ENCODE results near the gene GRSF1.
"Not testable (repeated sequence)": the region's sequence is repeated elsewhere in the genome, so short reads cannot be mapped to it uniquely, and the experiment has no call there.

The GRSF1 gene

GRCh38 chr4:70831293-70831692 is 8.4 kb downstream of the GRSF1 start:
- DNase-seq, result no peak

- no peak for DNase-seq
These were observed 9.6 kb downstream of the GRSF1 start for GRCh38 chr4:70830054-70830453.

- DNase-seq, result no peak
These were observed 10.2 kb downstream of the GRSF1 start for GRCh38 chr4:70829492-70829891.

GRCh38 chr4:70829015-70829414 is 10.7 kb downstream of the GRSF1 start:
- no peak for DNase-seq

GRCh38 chr4:70818921-70819320 is 20.8 kb downstream of the GRSF1 start:
- DNase-seq, result no peak

GRCh38 chr4:70818173-70818855 is 21.4 kb downstream of the GRSF1 start:
- no peak for DNase-seq

- no peak for DNase-seq
These were observed 22.8 kb downstream of the GRSF1 start for GRCh38 chr4:70816894-70817293.

- no peak for DNase-seq
These were observed 24.3 kb downstream of the GRSF1 start for GRCh38 chr4:70815370-70815769.

GRCh38 chr4:70808151-70808550 is 31.5 kb downstream of the GRSF1 start:
- DNase-seq, result no peak

GRCh38 chr4:70802928-70803580 is 36.6 kb downstream of the GRSF1 start:
- DNase-seq, result no peak

- DNase-seq, result no peak
These were observed 38.4 kb downstream of the GRSF1 start for GRCh38 chr4:70801265-70801809.

- DNase-seq, result no peak
These were observed 46.1 kb downstream of the GRSF1 start for GRCh38 chr4:70793626-70794025.

- DNase-seq, result no peak
These were observed 51.0 kb downstream of the GRSF1 start for GRCh38 chr4:70788733-70789132.

- no peak for DNase-seq
These were observed 52.2 kb downstream of the GRSF1 start for GRCh38 chr4:70787496-70787895.

- DNase-seq, result no peak
These were observed 56.6 kb downstream of the GRSF1 start for GRCh38 chr4:70783096-70783495.

- no peak for DNase-seq
These were observed 60.7 kb downstream of the GRSF1 start for GRCh38 chr4:70778888-70779422.

GRCh38 chr4:70772929-70773555 is 66.6 kb downstream of the GRSF1 start:
- no peak for DNase-seq

- not testable (repeated sequence) for DNase-seq
These were observed 70.3 kb downstream of the GRSF1 start for GRCh38 chr4:70769396-70769795.

- no peak for DNase-seq
These were observed 71.3 kb downstream of the GRSF1 start for GRCh38 chr4:70768301-70768948.
